A673 (cell line): ENCODE measurements around the gene SMIM15. TPM values are rescaled to one million over a fixed set of nuclear protein-coding genes. Genes with fewer than 3 reads are reported as not detected.

Experiments
- BruUV-seq: library from RNA; stranded (reverse); fragments of 400-500 nt; replicated peaks from 2 replicates; lab custom pipeline; 2021; lab: Mats Ljungman, UMichigan
- CTCF ChIA-PET: fragments of 300-600 bp; sonication (Branson Sonifier 250); formaldehyde crosslinking; loops from one replicate; lab custom pipeline; 2022; ENCODE audit warnings: antibody characterized with exemption; lab: Charles Lee
- POLR2A ChIA-PET: fragments of 300-600 bp; sonication (Branson Sonifier 250); formaldehyde crosslinking; loops from one replicate; lab custom pipeline; 2022; ENCODE audit warnings: antibody characterized with exemption; ENCODE audit not compliant: low non-redundant PET; lab: Charles Lee
- DNase-seq: peaks from one replicate; pipeline ENCODE4 v3.0.0-alpha.2; 2015; ENCODE audit warnings: low spot score
- H3K27ac ChIP-seq: fragments of 200-600 bp; sonication (generic); 2 replicates; pipeline ENCODE4 v1.5.1; 2016; ENCODE audit warnings: mixed run types, low read depth, mild to moderate bottlenecking, mixed read lengths, antibody characterized with exemption, low read length; ENCODE audit not compliant: poor library complexity, severe bottlenecking
- H3K27me3 ChIP-seq: fragments of 200-600 bp; sonication (generic); replicated peaks from 2 replicates; pipeline ENCODE4 v1.6.1; 2017; ENCODE audit warnings: mixed run types, low read depth, mild to moderate bottlenecking, mixed read lengths, antibody characterized with exemption, low read length; ENCODE audit not compliant: insufficient read depth, poor library complexity
- H3K36me3 ChIP-seq: fragments of 200-600 bp; sonication (generic); 2 replicates; pipeline ENCODE4 v1.6.1; 2016; ENCODE audit warnings: mixed run types, mild to moderate bottlenecking, mixed read lengths, antibody characterized with exemption, low read length; ENCODE audit not compliant: insufficient read depth, poor library complexity, severe bottlenecking
- H3K4me1 ChIP-seq: fragments of 200-600 bp; sonication (generic); 2 replicates; pipeline ENCODE4 v1.6.1; 2017; ENCODE audit warnings: mixed run types, mild to moderate bottlenecking, mixed read lengths, antibody characterized with exemption, low read length; ENCODE audit not compliant: insufficient read depth, poor library complexity, severe bottlenecking
- H3K4me3 ChIP-seq: fragments of 200-600 bp; sonication (generic); 2 replicates; pipeline ENCODE4 v1.5.1; 2016; ENCODE audit warnings: low read depth, mixed run types, mild to moderate bottlenecking, mixed read lengths, low read length; ENCODE audit not compliant: poor library complexity, severe bottlenecking
- H3K9me3 ChIP-seq: fragments of 200-600 bp; sonication (generic); 2 replicates; pipeline ENCODE4 v1.6.1; 2016; ENCODE audit warnings: mixed run types, low read depth, mild to moderate bottlenecking, mixed read lengths, antibody characterized with exemption, low read length; ENCODE audit not compliant: poor library complexity, severe bottlenecking
- CTCF ChIP-seq: fragments of 300-800, 200-600 bp; sonication (generic); conservative IDR thresholded peaks from 2 replicates; pipeline ENCODE4 v1.5.1; 2017; ENCODE audit warnings: low read depth, mild to moderate bottlenecking, antibody characterized with exemption, low read length, moderate library complexity, mixed read lengths
- EZH2 ChIP-seq: fragments of 200-600 bp; sonication (generic); IDR thresholded peaks from 2 replicates; pipeline ENCODE4 v1.6.1; 2017; ENCODE audit warnings: borderline replicate concordance, low read depth, mild to moderate bottlenecking, mixed read lengths, antibody characterized with exemption, low read length; ENCODE audit not compliant: poor library complexity, severe bottlenecking
- intact Hi-C: fragments of 100-400 bp; cut with micrococcal nuclease; formaldehyde crosslinking; loops from one replicate; pipeline ENCODE4 v1.10.0; 2022; ENCODE audit not compliant: unreplicated experiment
- total RNA-seq: library from RNA; stranded (reverse); gene quantifications from 2 replicates; pipeline ENCODE4 v1.2.3, GENCODE V29; 2021

Gene SMIM15
- total RNA-seq, 1 experiment from 2014 or later = 93.5 TPM

- H3K36me3 ChIP-seq = no peaks in the 10 kb centered on the region
- no peak for TF ChIP-seq EZH2
- no peak overlapping the region for H3K27ac ChIP-seq
- no peaks in the 10 kb centered on the region for H3K27me3 ChIP-seq
- no peaks in the 10 kb centered on the region for H3K9me3 ChIP-seq
- intact Hi-C loops = no loop called here
- DNase-seq = no peak
- POLR2A ChIA-PET = no interaction called here
- H3K4me1 ChIP-seq = peaks cover 3% of the 10 kb centered on the region
- no TSS peak for BruUV-seq
- CTCF ChIA-PET = no interaction called here
- H3K4me3 ChIP-seq = no peak overlapping the region
These were observed 19.9 kb downstream of the SMIM15 start for GRCh38 chr5:61142391-61142790.

GRCh38 chr5:61141801-61142200 is 20.5 kb downstream of the SMIM15 start:
- DNase-seq = no peak
- TF ChIP-seq EZH2 = no peak
- TF ChIP-seq CTCF = no peak
- POLR2A ChIA-PET = no interaction called here
- Histone ChIP-seq H3K36me3 (no peaks in the 10 kb centered on the region), H3K9me3 (no peaks in the 10 kb centered on the region), H3K4me3 (no peak overlapping the region), H3K27ac (no peak overlapping the region), H3K27me3 (no peaks in the 10 kb centered on the region), H3K4me1 (peaks cover 3% of the 10 kb centered on the region)
- CTCF ChIA-PET = no interaction called here
- no TSS peak for BruUV-seq
- intact Hi-C loops = no loop called here

GRCh38 chr5:61139931-61140330 is 22.3 kb downstream of the SMIM15 start:
- intact Hi-C loops = no loop called here
- no peak overlapping the region for H3K4me3 ChIP-seq
- CTCF ChIA-PET = no interaction called here

More at GRCh38 chr5:61139931-61140330, 22.3 kb downstream of the SMIM15 start:
- no peak for TF ChIP-seq EZH2
- no peak for TF ChIP-seq CTCF
- no peak overlapping the region for H3K27ac ChIP-seq
- no peaks in the 10 kb centered on the region for H3K36me3 ChIP-seq
- BruUV-seq = no TSS peak
- no peaks in the 10 kb centered on the region for H3K9me3 ChIP-seq
- H3K27me3 ChIP-seq = no peaks in the 10 kb centered on the region
- POLR2A ChIA-PET = no interaction called here
- no peak for DNase-seq
- H3K4me1 ChIP-seq = peaks cover 3% of the 10 kb centered on the region
